Mononuclear cell (primary cell): ENCODE measurements around the gene MYBPC1. TPM values are rescaled to one million over a fixed set of nuclear protein-coding genes. Genes with fewer than 3 reads are reported as not detected.
A peak's percentile ranks its signal among the peaks of the same experiment; 100 is the strongest.

Experiments used
- H3K27me3 ChIP-seq: 2 replicates; pipeline ENCODE4 v1.6.0; 2011; ENCODE audit warnings: low read length, control low read depth; ENCODE audit not compliant: insufficient read depth
- H3K4me1 ChIP-seq: 2 replicates; pipeline ENCODE4 v1.5.1; 2011; ENCODE audit warnings: mild to moderate bottlenecking, low read length, control low read depth; ENCODE audit not compliant: insufficient read depth
- H3K4me3 ChIP-seq: 2 replicates; pipeline ENCODE4 v1.5.1; 2011; ENCODE audit warnings: mild to moderate bottlenecking, low read length, moderate library complexity
- H3K9me3 ChIP-seq: 2 replicates; pipeline ENCODE4 v1.5.1; 2011; ENCODE audit warnings: low read depth, mild to moderate bottlenecking, control low read depth, low read length
- total RNA-seq: library from RNA; depleted of rRNA; stranded (reverse); fragments of >200 nt; gene quantifications from one replicate; pipeline ENCODE4 v1.2.3, GENCODE V29; 2012

The MYBPC1 gene
- total RNA-seq, 1 donor: not detected

DNA sequence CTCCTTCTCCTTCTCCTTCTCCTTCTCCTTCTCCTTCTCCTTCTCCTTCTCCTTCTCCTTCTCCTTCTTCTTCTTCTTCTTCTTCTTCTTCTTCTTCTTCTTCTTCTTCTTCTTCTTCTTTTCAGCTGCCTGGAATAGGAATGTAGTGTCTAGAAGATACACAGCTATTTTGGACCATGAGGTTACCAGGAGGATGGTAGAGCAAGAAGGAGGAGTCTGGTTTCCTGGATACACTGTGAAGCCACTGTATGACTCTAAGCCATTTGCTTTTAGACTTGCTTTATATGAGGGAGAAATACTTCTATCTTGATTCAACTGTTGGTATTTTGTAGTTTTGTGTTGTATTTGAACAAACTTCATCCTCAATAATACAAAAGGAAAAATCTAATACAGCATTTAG, 3.0 kb upstream of the MYBPC1 start:
- Histone ChIP-seq H3K27me3 (peaks cover 13% of the 10 kb centered on the region), H3K9me3 (no peaks in the 10 kb centered on the region)

DNA sequence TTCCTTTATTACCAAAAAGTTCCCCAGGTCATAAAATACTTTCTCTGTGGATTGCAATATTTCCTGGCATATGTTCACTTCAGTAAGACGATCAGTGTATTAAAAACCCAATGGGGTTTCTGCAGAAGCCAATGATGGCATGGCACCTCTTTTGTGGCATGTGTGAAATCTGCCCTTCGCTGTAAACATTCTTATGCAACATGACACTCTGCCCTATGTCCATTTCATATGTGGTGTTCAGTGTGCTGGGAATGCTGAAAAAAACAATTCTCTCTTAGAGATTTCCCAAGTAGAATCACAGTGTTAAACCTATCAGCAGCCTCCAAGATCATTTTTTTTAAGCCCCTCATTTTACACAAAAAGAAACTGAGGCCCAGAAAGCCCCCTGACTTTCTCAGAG, 2.3 kb upstream of the MYBPC1 start:
- Histone ChIP-seq H3K27me3 (peaks cover 13% of the 10 kb centered on the region), H3K4me3 (no peak overlapping the region), H3K9me3 (no peaks in the 10 kb centered on the region)

More for the DNA sequence above, 3.0 kb upstream of the MYBPC1 start:
- no peak overlapping the region for H3K4me3 ChIP-seq
- no peaks in the 10 kb centered on the region for H3K4me1 ChIP-seq

DNA sequence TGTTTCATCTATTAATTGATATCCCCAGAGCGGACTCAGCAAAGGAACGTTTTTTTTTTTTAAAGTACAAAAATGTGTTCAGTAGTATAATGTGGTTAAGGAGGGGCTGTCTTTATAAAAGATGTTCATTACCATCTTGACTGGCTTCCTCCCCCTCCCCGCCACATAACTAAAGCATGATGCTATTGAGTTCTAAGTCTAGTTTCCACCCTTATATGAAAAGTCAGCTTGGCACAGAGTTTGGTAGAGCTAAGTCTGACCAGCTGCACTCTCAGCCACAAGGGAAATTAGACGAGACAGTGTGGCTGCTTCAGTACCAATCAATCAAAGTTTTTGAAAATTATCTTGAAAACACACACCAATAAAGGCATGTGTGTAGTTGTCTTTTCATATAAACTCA, 1.9 kb upstream of the MYBPC1 start:
- Histone ChIP-seq H3K4me3 (no peak overlapping the region), H3K9me3 (no peaks in the 10 kb centered on the region), H3K4me1 (no peaks in the 10 kb centered on the region), H3K27me3 (peaks cover 10% of the 10 kb centered on the region)

More for the DNA sequence above, 2.3 kb upstream of the MYBPC1 start:
- no peaks in the 10 kb centered on the region for H3K4me1 ChIP-seq

DNA sequence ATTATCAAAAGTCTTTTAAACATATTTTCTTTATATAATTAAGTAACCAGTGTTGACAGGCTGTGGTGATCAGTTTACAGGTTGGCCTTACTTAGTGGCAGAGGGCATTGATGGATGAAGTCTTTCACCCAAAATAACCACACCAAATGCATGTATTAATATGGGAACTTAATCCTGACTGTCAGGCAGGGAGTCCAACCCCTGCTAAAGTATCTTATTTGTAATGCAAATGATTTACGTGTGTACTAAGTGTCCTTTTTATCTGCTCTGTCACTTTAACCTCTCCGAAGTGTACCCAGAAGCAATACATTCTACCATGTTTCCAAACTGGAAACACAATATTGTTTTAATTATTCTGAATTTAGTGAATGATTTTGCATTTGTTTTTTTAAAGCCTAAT, 1.4 kb downstream of the MYBPC1 start:
- H3K27me3 ChIP-seq: no peaks in the 10 kb centered on the region
- H3K4me1 ChIP-seq: no peaks in the 10 kb centered on the region
- H3K9me3 ChIP-seq: no peaks in the 10 kb centered on the region
- H3K4me3 ChIP-seq: no peak overlapping the region

DNA sequence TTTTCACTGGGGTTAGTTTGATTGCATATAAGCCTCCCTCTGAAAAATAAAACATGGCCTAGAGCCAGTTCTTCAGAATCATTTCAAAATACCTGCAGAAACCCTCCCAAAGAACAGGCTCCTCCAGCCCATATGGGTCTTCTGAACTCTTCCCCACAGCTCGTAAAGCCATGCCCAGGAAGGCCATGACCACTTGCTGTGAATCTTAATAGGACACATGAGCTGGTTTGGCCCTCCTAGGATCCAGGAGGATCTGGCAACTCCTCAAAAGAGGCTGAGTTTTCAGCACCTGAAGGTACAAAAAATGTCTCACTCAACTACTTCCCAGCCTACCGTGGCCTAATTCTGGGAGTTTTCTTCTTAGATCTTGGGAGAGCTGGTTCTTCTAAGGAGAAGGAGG, 2.4 kb downstream of the MYBPC1 start:
- Histone ChIP-seq H3K27me3 (no peaks in the 10 kb centered on the region), H3K9me3 (no peaks in the 10 kb centered on the region), H3K4me1 (no peaks in the 10 kb centered on the region), H3K4me3 (no peak overlapping the region)

DNA sequence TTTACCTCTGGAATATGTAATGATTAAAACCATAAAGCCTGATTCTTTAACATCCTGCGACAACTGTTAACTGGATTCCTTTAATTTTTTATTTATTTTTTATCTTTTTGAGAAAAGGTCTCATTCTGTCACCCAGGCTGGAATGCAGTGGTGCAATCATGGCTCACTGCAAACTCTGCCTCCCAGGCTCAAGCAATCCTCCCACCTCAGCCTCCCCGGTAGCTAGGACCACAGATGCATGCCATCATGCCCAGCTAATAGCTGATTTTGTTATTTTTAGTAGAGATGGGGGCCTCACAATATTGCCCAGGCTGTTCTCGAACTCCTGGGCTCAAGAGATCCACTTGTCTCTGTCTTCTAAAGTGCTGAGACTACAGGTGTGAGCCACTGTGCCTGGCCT, 3.7 kb downstream of the MYBPC1 start:
- Histone ChIP-seq H3K4me3 (no peak overlapping the region), H3K27me3 (no peaks in the 10 kb centered on the region), H3K4me1 (no peaks in the 10 kb centered on the region), H3K9me3 (no peaks in the 10 kb centered on the region)

DNA sequence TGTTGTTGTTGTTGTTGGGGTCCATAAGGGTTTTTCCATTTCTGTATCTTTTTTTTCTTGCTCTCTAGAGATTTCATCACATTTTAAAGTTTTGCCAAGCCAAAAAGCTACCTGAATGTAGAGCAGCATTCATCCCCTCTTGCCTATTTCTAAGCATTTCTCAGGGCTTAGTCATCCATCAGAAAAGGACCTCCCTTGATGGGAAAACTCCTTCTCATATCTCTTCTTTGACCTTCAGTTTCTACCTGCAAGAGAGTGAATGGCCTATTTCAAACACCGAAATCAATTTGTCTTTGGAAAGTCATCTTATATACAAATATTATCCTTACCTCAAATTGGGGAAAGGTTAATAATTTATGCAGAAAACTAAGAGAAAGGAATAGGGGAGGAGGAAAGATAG, 4.5 kb downstream of the MYBPC1 start:
- H3K4me1 ChIP-seq: no peaks in the 10 kb centered on the region
- no peaks in the 10 kb centered on the region for H3K9me3 ChIP-seq
- no peak overlapping the region for H3K4me3 ChIP-seq
- no peaks in the 10 kb centered on the region for H3K27me3 ChIP-seq

DNA sequence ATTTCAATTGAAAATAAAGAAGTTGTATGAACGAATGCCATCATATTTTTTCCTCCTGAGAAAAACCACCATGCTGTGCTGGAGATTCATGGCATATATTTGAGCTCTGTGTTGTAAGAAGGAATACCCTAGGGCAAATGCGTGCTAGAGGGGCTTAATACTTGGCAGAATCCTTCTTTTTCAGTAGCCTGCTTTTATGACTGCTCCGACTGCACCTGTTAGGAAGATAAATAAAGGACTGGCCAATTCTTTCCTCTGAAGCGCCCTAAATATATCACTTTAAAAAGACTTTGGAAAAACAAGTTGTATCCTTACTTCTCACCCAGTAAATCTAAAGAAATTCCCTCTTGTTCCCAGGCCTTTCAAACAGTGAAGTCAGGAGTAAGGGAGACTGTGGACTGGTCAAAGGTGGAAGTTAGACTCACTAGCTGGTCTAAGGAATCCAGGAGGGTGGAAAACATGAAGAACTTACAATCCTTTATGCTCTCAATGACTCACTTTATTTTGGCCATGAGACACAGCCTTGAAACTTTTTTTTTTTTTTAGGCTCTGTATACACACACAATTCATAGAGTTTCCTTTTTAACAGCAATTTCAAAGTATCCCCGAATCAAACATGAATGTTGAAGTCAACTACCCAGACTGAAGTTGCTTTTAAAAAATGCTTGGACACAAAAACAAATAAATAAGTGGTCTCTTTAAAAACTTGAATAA, 5.2 kb downstream of the MYBPC1 start:
- no peaks in the 10 kb centered on the region for H3K4me1 ChIP-seq
- H3K27me3 ChIP-seq: no peaks in the 10 kb centered on the region
- H3K9me3 ChIP-seq: no peaks in the 10 kb centered on the region
- H3K4me3 ChIP-seq: no peak overlapping the region

DNA sequence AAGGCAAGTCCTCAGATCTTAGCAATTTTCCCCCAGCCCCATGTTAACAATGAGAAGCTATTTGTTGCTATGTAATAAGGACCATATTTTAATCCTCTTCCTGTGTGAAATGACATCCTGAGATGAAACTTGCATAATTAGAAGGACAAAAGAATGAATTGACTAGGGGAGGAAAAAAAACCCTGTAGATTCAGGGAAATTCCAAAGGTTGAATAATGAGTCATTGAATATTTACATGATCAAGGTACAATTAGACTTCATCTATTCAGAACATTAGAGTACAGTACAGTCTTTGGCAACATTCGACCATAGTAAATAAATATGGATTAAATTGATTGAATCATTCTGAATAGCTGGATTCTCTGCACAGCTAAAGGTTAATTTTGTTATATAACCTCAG, 9.4 kb downstream of the MYBPC1 start:
- Histone ChIP-seq H3K27me3 (no peaks in the 10 kb centered on the region), H3K4me1 (no peaks in the 10 kb centered on the region), H3K4me3 (no peak overlapping the region), H3K9me3 (no peaks in the 10 kb centered on the region)

DNA sequence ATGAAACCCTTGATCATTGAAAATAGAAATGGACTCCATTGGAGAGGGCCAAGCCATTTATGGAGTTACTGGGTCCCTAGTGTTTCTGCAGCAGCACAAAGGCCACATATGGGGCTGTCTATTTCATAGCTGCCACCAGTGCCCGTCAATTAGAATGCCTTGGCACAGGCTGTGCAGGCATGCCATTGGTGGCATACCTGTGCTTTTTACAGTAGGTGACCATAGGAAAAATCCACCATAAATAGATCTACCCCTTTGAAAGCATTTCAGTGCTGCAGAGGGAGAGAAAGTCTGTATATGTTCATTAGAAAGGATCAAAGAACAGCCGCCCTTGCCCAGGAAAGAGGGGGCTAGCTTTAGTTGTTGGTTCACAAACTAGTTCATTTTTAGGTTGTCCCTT, 13.1 kb downstream of the MYBPC1 start:
- Histone ChIP-seq H3K4me3 (no peak overlapping the region), H3K9me3 (no peaks in the 10 kb centered on the region), H3K27me3 (no peaks in the 10 kb centered on the region), H3K4me1 (no peaks in the 10 kb centered on the region)

DNA sequence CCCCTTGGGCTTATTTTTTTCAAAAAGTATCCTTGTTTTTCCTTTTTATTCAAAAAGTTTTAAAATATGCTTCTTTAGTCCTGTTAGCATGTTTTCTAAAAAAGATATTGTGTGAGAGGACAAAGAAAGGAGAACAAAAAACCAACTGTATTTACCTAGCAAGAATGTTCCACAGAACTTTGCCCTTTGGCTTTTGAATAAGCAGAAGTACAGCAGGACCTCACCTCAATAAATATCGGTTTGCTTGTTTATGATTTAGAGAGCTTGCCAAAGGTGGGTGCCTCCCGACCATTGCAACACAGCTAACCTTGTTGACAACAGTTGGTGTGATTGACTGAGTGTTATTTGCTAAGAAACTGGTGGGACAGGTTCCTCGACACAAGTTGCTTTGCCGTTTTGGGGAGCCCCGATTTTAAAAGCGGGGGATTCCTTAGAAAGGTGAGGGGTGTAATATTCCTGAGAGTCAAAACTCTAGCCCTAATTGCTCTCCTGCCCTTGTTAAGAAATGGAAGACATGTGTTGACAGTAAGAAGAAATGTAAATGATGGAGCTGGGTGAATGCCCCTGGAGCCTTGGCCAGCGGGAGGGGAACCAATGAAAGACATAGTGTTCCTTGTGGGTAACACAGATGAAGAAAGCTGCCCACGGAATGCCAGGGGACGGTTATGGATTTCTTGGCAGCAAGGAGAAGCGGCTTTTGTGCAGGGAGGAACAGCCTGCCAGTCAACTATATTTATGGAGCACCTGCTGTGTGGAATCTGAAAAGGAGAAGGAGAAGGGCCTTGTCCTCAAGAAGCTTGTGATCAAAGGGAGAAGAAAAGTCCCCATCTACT, 13.7 kb downstream of the MYBPC1 start:
- Histone ChIP-seq H3K9me3 (no peaks in the 10 kb centered on the region), H3K4me1 (no peaks in the 10 kb centered on the region), H3K27me3 (no peaks in the 10 kb centered on the region), H3K4me3 (no peak overlapping the region)

DNA sequence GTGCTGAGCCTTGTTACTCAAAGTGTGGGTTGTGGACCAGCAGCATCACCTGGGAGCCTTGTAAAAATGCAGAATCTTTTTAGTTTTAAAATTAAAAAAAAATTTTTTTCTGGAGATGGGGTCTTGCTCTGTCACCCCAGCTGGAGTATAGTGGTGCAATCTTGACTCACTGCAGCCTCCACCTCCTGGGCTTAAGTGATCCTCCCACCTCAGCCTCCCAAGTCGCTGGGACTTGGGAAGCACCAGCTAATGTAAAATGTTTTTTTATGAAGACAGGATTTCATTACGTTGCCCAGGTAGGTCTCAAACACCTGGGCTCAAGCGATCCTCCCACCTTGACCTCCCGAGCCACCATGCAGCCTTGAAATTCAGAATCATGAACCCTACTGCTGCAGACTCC, 14.4 kb downstream of the MYBPC1 start:
- Histone ChIP-seq H3K27me3 (no peaks in the 10 kb centered on the region), H3K9me3 (no peaks in the 10 kb centered on the region), H3K4me3 (no peak overlapping the region), H3K4me1 (peaks cover 6% of the 10 kb centered on the region)

DNA sequence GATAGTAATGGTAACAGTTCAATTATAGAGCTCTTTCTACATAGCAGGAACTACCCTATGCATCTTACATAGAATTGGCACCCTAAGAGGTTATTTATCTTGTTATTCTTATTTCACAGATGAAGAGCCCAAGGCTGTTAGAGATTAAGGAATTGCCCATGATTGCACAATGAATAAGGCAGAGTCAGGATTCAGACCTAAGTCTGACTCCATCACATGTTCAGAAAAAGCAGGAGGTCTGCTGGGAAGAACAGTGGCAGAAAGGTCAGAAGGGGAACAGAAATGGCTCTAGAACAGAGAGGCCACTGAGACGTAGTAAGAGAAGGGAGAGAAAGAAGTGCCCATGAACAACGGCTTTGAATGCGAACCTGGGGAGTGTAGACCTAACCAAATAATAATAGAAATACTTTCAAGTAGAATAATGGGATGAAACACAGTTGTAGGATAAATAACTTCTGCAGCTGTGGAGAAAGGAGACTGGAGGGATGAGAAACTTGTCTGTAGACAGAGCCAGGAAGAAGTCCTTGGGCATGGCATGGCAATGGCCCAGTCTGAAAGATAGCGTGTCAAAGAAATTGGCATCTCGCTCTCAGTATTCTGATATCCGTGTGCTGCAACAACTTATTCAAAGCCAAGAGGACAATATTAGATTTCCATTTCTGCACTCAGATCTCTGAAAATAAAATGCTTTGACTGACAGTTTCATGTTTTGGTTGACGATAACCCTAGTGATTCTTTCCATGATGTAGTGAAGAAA, 17.6 kb downstream of the MYBPC1 start:
- no peaks in the 10 kb centered on the region for H3K9me3 ChIP-seq

DNA sequence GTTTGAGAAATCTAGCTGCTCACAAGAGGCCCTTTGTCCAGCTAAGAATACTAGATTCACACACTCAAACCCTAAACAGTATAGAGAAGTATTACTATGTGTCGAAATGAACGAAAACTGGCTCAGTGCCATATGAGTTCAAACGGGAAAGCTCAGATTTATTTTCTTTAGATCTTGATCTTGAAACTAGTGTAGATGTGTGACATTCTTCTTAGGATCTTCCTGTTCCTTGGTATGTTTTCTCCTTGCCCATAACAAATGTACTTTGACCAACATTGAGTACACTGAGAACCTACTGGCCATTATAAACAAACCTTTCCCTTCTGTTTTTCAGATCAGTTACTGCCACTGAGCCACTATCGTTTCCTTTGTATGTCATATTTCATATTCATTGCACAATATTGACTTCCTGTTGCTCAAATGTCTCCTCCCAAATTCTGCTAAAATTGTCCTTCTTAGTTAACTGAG, 21.3 kb downstream of the MYBPC1 start:
- Histone ChIP-seq H3K4me3 (peak overlapping the region; percentile 20), H3K27me3 (no peaks in the 10 kb centered on the region), H3K4me1 (peaks cover 63% of the 10 kb centered on the region), H3K9me3 (no peaks in the 10 kb centered on the region)

More for the DNA sequence above, 17.6 kb downstream of the MYBPC1 start:
- Histone ChIP-seq H3K4me3 (no peak overlapping the region), H3K27me3 (no peaks in the 10 kb centered on the region), H3K4me1 (peaks cover 33% of the 10 kb centered on the region)
